GM18873 (cell line): ENCODE data around the gene HAND1.

ENCODE experiments used
- ATAC-seq: cut with Tn5 transposase; IDR thresholded peaks from one replicate; pipeline ENCODE4 v1.9.1; 2021; ENCODE audit warnings: mild to moderate bottlenecking, moderate library complexity, moderate number of reproducible peaks; ENCODE audit not compliant: unreplicated experiment, low FRiP score

Gene HAND1

GRCh38 chr5:154428208-154428607, 49.8 kb downstream of the HAND1 start:
- ATAC-seq = no peak
